ENCODE measurements around the gene SYNPR. TPM values are rescaled to one million over a fixed set of nuclear protein-coding genes. Genes with fewer than 3 reads are reported as not detected.
A peak's percentile ranks its signal among the peaks of the same experiment; 100 is the strongest.

The SYNPR gene
- total RNA-seq, 4 donors from 2014 or later = not detected

DNA sequence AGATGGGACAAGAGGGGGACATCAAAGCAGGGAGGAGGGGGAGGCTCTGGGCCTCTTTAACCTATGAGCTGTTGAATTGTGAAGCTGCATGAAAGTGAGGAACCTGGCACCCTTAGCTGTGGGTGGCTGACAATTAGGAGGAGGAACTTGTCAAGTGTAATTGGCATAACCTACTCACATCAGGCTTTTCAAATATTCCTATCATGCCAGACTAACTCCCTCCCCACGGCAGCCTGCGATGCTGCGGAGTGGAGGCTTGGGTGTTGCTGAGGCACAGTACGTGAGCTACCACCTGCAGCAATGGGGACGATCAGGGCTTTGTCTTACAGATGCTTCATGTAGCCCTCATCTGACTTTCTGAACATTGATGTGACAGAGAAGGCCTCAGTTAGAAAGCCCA, 193.7 kb downstream of the SYNPR start:
- 87% methylated on average over 5 of the region's 5 CpGs; no CpG with 5 or more reads in 1 of the 2 donors for WGBS, 2 donors (ENCODE audit: low coverage in 1 of 2)
- in situ Hi-C loops (cut with MboI; ENCODE audit: low pct_ligation_motif_present in 1 of 4, low pct_unique_long_range_greater_than_20kb in 1 of 4, low sequenced_read_pairs in 3 of 4) (no loop called here), intact Hi-C loops (cut with DNase I; ENCODE audit: low total_unique reads) (no loop called here)
- Histone ChIP-seq H3K9me3 (no peaks in the 10 kb centered on the region), H3K27ac (no peak overlapping the region), H3K27me3 (no peaks in the 10 kb centered on the region), H3K4me3 (no peak overlapping the region), H3K4me1 (peaks cover 0 to 3% (median 0%) of the 10 kb centered on the region in 4 donors), H3K36me3 (no peaks in the 10 kb centered on the region)
- no peak for DNase-seq
- no peak for TF ChIP-seq EP300 (IDR thresholded peaks at IDR 0.05; ENCODE audit: low read depth)
- TF ChIP-seq, protein P1, sequence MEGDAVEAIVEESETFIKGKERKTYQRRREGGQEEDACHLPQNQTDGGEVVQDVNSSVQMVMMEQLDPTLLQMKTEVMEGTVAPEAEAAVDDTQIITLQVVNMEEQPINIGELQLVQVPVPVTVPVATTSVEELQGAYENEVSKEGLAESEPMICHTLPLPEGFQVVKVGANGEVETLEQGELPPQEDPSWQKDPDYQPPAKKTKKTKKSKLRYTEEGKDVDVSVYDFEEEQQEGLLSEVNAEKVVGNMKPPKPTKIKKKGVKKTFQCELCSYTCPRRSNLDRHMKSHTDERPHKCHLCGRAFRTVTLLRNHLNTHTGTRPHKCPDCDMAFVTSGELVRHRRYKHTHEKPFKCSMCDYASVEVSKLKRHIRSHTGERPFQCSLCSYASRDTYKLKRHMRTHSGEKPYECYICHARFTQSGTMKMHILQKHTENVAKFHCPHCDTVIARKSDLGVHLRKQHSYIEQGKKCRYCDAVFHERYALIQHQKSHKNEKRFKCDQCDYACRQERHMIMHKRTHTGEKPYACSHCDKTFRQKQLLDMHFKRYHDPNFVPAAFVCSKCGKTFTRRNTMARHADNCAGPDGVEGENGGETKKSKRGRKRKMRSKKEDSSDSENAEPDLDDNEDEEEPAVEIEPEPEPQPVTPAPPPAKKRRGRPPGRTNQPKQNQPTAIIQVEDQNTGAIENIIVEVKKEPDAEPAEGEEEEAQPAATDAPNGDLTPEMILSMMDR (IDR thresholded peaks at IDR 0.05) = no peak
- no peak for TF ChIP-seq POLR2AphosphoS5 (IDR thresholded peaks at IDR 0.05)
- no peak for TF ChIP-seq POLR2A (IDR thresholded peaks at IDR 0.05)

DNA sequence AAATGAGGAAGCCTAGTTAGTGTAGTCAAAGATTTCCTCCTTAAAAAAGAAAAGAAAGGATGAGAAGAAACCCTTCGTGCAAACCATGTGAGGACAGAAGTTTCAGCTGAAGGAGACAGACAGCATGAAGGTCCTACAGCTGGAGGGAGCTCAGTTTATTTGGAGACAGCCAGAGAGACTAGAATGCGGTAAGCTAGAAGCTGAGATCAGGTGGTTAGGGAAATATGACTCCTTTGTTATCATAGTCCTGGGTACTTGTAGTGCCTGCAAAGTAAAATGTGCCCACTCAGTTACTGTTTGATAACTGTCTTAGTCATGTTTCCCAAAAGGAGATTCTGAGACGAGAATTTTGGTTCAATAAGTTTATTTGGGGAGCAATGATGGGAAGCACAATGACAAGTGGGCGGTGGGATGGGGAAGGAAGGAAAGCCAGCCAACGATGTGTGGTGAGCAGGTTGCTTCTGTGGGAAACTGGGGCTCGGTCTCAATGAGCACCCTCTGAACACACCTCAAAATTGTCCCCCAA, 195.6 kb downstream of the SYNPR start:
- 79 to 82% methylated on average over 6 of the region's 6 CpGs for WGBS, 2 donors (ENCODE audit: low coverage in 1 of 2)
- TF ChIP-seq, protein P1 (IDR thresholded peaks at IDR 0.05) = no peak
- TF ChIP-seq EP300 (IDR thresholded peaks at IDR 0.05; ENCODE audit: low read depth) = no peak
- no peak for TF ChIP-seq POLR2A (IDR thresholded peaks at IDR 0.05)
- TF ChIP-seq POLR2AphosphoS5 (IDR thresholded peaks at IDR 0.05) = no peak

DNA sequence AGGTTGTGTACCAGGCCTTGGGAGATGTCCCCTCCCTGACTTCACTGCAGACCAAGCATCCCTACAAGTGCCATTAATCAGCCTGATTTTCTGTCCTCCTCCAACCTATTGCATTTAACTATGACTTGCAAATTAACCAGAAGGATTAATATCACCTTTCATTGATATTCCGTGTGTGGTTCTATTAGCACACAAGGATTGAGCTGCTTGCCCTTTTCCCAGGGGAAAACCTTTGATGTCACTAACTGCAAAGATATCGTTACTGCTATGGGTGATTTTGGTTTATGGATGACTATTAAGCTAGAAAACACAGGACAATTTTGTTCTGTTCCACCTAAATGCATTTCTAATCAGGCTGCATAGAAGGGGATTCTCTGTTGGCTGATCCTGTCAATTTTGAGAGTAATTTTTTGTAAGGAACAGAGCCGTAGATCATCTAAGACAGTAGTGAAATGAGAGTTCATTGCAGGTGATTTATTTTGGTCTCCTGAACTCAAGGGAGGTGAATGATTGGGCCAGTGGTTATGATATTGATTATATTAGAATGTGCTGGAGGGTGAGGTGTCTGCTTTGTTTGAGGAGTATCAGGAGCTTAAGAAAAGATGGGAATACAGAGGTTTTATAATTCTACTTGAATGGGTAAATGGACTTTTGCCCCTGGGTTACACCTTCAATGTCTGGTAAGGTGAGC, 196.9 kb downstream of the SYNPR start:
- no peak for TF ChIP-seq POLR2AphosphoS5 (IDR thresholded peaks at IDR 0.05)
- TF ChIP-seq, protein P1 (IDR thresholded peaks at IDR 0.05) = no peak
- TF ChIP-seq POLR2A (IDR thresholded peaks at IDR 0.05) = no peak
- no peak for TF ChIP-seq EP300 (IDR thresholded peaks at IDR 0.05; ENCODE audit: low read depth)
- no peaks in the 10 kb centered on the region for H3K27me3 ChIP-seq
- H3K4me3 ChIP-seq = no peak overlapping the region
- WGBS, 2 donors (ENCODE audit: low coverage in 1 of 2) = 87 to 92% methylated on average over 2 to 3 of the region's 3 CpGs
- no peak overlapping the region for H3K27ac ChIP-seq
- H3K9me3 ChIP-seq = no peaks in the 10 kb centered on the region
- intact Hi-C loops (cut with DNase I; ENCODE audit: low total_unique reads) (no loop called here), in situ Hi-C loops (cut with MboI; ENCODE audit: low pct_ligation_motif_present in 1 of 4, low pct_unique_long_range_greater_than_20kb in 1 of 4, low sequenced_read_pairs in 3 of 4) (no loop called here)
- H3K36me3 ChIP-seq = no peaks in the 10 kb centered on the region
- DNase-seq = no peak
- peaks cover 0 to 3% (median 0%) of the 10 kb centered on the region in 4 donors for H3K4me1 ChIP-seq

More for the DNA sequence above, 195.6 kb downstream of the SYNPR start:
- Histone ChIP-seq H3K36me3 (no peaks in the 10 kb centered on the region), H3K4me1 (peaks cover 0 to 3% (median 0%) of the 10 kb centered on the region in 4 donors), H3K9me3 (no peaks in the 10 kb centered on the region), H3K27me3 (no peaks in the 10 kb centered on the region), H3K27ac (no peak overlapping the region), H3K4me3 (no peak overlapping the region)
- DNase-seq = no peak
- intact Hi-C loops (cut with DNase I; ENCODE audit: low total_unique reads) = no loop called here
- in situ Hi-C loops (cut with MboI; ENCODE audit: low pct_ligation_motif_present in 1 of 4, low pct_unique_long_range_greater_than_20kb in 1 of 4, low sequenced_read_pairs in 3 of 4) = no loop called here

DNA sequence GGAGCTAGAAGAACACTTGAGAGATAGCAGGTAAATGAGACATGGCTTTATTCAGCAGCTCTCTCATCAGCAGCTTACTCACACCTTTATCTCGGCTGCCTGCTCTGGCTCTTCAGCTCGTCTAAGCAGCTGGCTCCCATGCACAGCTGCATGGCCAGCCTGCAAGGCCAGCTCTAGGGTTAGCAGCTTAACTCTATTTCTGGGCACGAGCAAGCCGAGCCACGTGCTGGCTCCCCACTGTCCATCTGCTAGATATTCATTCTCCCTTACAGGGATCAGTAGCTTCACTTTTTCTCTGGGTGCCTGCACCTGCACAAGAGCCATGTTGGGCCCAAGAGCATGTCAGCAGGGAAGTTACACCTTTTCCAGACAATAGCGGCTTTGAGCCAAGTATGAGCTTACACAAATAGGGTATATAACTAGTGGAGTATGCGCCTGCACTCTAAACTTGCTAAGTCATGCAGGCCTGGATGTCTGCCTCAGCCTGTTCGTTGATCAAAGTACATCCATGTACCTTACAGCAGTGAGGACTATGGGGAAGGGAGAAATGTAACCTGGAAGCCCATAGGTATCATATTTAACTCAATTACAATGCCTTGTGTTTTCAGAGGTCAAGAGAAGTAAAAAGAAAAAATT, 199.5 kb downstream of the SYNPR start:
- H3K4me1 ChIP-seq = no peaks in the 10 kb centered on the region
- H3K27me3 ChIP-seq = no peaks in the 10 kb centered on the region
- H3K27ac ChIP-seq = no peak overlapping the region
- intact Hi-C loops (cut with DNase I; ENCODE audit: low total_unique reads) (no loop called here), in situ Hi-C loops (cut with MboI; ENCODE audit: low pct_ligation_motif_present in 1 of 4, low pct_unique_long_range_greater_than_20kb in 1 of 4, low sequenced_read_pairs in 3 of 4) (no loop called here)
- DNase-seq = peak; percentile 38
- H3K36me3 ChIP-seq = no peaks in the 10 kb centered on the region
- H3K9me3 ChIP-seq = no peaks in the 10 kb centered on the region
- WGBS, 2 donors (ENCODE audit: low coverage in 1 of 2) = 74 to 83% methylated on average over 5 to 8 of the region's 8 CpGs
- no peak overlapping the region for H3K4me3 ChIP-seq
- TF ChIP-seq EP300 (IDR thresholded peaks at IDR 0.05; ENCODE audit: low read depth) = no peak
